LNCAP (cell line): ENCODE measurements around the gene PYGO1.

Source experiments
- CTCF ChIP-seq: fragments of 450-650 bp; IDR thresholded peaks from 2 replicates; pipeline ENCODE4 v1.5.1; 2017; ENCODE audit warnings: mild to moderate bottlenecking

Gene PYGO1

GRCh38 chr15:55564347-55565145 is 23.6 kb downstream of the PYGO1 start:
- TF ChIP-seq CTCF = no peak

- TF ChIP-seq CTCF = no peak
Measured at GRCh38 chr15:55562601-55563000, 25.5 kb downstream of the PYGO1 start.

GRCh38 chr15:55555089-55555488 is 33.1 kb downstream of the PYGO1 start:
- no peak for TF ChIP-seq CTCF

DNA sequence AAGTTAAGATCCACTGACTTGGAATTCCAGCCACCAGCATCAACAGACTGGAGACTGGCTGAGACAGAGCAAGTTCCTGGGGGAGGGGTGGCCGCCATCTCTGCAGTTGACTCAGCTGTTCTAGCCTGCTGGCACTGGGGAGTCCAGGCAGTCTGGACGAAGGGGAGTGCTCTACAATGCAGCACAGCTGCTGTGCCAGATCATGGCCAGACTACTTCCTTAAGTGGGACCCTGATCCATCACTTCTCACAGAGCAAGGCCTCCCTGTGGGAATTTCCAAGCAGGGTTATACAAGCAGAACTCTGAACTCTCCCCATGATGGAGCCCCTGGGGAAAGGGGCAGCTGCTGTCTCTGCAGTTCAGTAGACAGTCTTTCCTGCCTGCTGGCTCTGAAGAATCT is 35.2 kb downstream of the PYGO1 start:
- TF ChIP-seq CTCF = no peak

- TF ChIP-seq CTCF = no peak
Measured at GRCh38 chr15:55552451-55552850, 35.7 kb downstream of the PYGO1 start.

- TF ChIP-seq CTCF = no peak
Measured at GRCh38 chr15:55549305-55549704, 38.8 kb downstream of the PYGO1 start.

GRCh38 chr15:55546718-55547117 is 41.4 kb downstream of the PYGO1 start:
- no peak for TF ChIP-seq CTCF

GRCh38 chr15:55535436-55535835 is 52.7 kb downstream of the PYGO1 start:
- no peak for TF ChIP-seq CTCF
